Measurements from ENCODE around the gene AGAP2.

GRCh38 chr12:57771873-57772428, 33.4 kb upstream of the AGAP2 start, which contains the start of gene METTL1:
- TF ChIP-seq POLR2A (IDR thresholded peaks at IDR 0.05; ENCODE audit: low read depth, low read length) (peak; percentile 90), POLR2AphosphoS5 (IDR thresholded peaks at IDR 0.05; ENCODE audit: low read depth, low read length) (peak; percentile 88)

Measured in GM12892 (cell line).